ENCODE measurements around the gene PLOD2. TPM values are rescaled to one million over a fixed set of nuclear protein-coding genes. Genes with fewer than 3 reads are reported as not detected.
A peak's percentile ranks its signal among the peaks of the same experiment; 100 is the strongest.

Gene PLOD2
- total and polyA plus RNA-seq, 2 of the 4 experiments (the other 2 are of a cell fraction): 84.0 to 117 TPM

GRCh38 chr3:146162561-146162960 is 1.6 kb upstream of the PLOD2 start:
- no TSS peak for BruUV-seq (replicated peaks)
- H3K27ac ChIP-seq (ENCODE audit: insufficient read depth, low read length): peak overlapping the region; percentile 39; the same call in 1 of the 2 replicates
- dilution Hi-C loops (cut with HindIII; ENCODE audit: low sequenced_read_pairs, unreplicated experiment): no loop called here

More at GRCh38 chr3:146162561-146162960, 1.6 kb upstream of the PLOD2 start:
- Histone ChIP-seq H2BK5ac (ENCODE audit: low read depth, low read length, poor library complexity, severe bottlenecking) (peak overlapping the region; percentile 75), H2BK20ac (ENCODE audit: low read depth, low read length) (peak overlapping the region; percentile 30; the same call in 1 of the 2 replicates), H4K20me1 (ENCODE audit: insufficient read depth, low read length) (peaks cover 3% of the 10 kb centered on the region; the same call in 1 of the 2 replicates), H3K9me3 (ENCODE audit: control insufficient read depth, insufficient read depth, low read length) (no peaks in the 10 kb centered on the region), H3K4me2 (ENCODE audit: low read depth, low read length) (peak overlapping the region; percentile 6; the same call in 1 of the 2 replicates), H3K79me1 (ENCODE audit: low read depth in 1 of 2, low read length in 2 of 2) (peaks cover 3 to 23% of the 10 kb centered on the region in 2 experiments; a peak in 3 of 4 replicates), H3K4me1 (ENCODE audit: control insufficient read depth, insufficient read depth, low read length) (peaks cover 18% of the 10 kb centered on the region), H3K56ac (ENCODE audit: extremely low read depth, insufficient read depth, low read length) (no peak overlapping the region), H2AK9ac (replicated peaks; ENCODE audit: low read depth, low read length, poor library complexity) (no peak overlapping the region), H3K9me1 (ENCODE audit: insufficient read depth, low read length) (peaks cover 12% of the 10 kb centered on the region), H3K4me3 (ENCODE audit: insufficient read depth, low read depth, low read length) (no peak overlapping the region), H3K36me3 (ENCODE audit: control insufficient read depth, insufficient read depth, low read length) (no peaks in the 10 kb centered on the region), H2BK15ac (ENCODE audit: low read depth, low read length) (peak overlapping the region; percentile 49; the same call in 2 of the 3 replicates), H3K27me3 (ENCODE audit: control insufficient read depth, insufficient read depth, low read length) (no peaks in the 10 kb centered on the region), H3K9ac (ENCODE audit: low read depth, low read length) (no peak overlapping the region; the same call in 1 of the 2 replicates), H4K91ac (ENCODE audit: insufficient read depth, low read depth, low read length) (peak overlapping the region; percentile 69), H4K5ac (ENCODE audit: low read depth, low read length) (peak overlapping the region; percentile 62; the same call in 1 of the 2 replicates), H3K23ac (ENCODE audit: low read depth, low read length) (peak overlapping the region; percentile 90), H2AFZ (replicated peaks; ENCODE audit: low read length, poor library complexity) (peak overlapping the region; percentile 27), H3K14ac (replicated peaks; ENCODE audit: low read depth, low read length) (peak overlapping the region; percentile 64; the same call in 1 of the 2 replicates), H2BK120ac (ENCODE audit: low read depth, low read length) (peak overlapping the region; percentile 89), H3K18ac (ENCODE audit: low read depth, low read length) (peak overlapping the region; percentile 22; the same call in 1 of the 2 replicates), H3K4ac (ENCODE audit: low read depth, low read length) (peak overlapping the region; percentile 91), H2AK5ac (ENCODE audit: low read depth, low read length) (peak overlapping the region; percentile 88; the same call in 1 of the 2 replicates), H4K8ac (ENCODE audit: low read depth in 2 of 2, low read length in 2 of 2) (peak overlapping the region; percentile 49 to 97)
- ChIA-PET POLR2A (ENCODE audit: unreplicated experiment) (interaction anchor here (2.8 kb wide), 1 partner anchor 98 kb away, joined by 9 read pairs; no protein-coding TSS in a partner anchor), CTCF (no interaction called here)
- in situ Hi-C loops (cut with MboI; ENCODE audit: low sequenced_read_pairs): loop anchor here (5.0 kb wide), 1 partner anchor 95 kb away; no protein-coding TSS in a partner anchor
- intact Hi-C loops (cut with micrococcal nuclease): loop anchor here (5.0 kb wide), 1 partner anchor 35 kb away; no protein-coding TSS in a partner anchor
- WGBS, 2 experiments (ENCODE audit: extremely low coverage in 2 of 2, insufficient read length in 1 of 2): no CpG with 5 or more reads among the region's 2 CpGs
- ATAC-seq (ENCODE audit: low read depth) (no peak), DNase-seq (no peak)
- TF ChIP-seq CHD1 (IDR thresholded peaks at IDR 0.05; ENCODE audit: low read depth, low read length) (no peak), MAFK (IDR thresholded peaks at IDR 0.05; ENCODE audit: low read depth, low read length) (no peak), FOS (IDR thresholded peaks at IDR 0.05; ENCODE audit: low read depth, low read length) (no peak), SMC3 (IDR thresholded peaks at IDR 0.05; ENCODE audit: low read depth, low read length) (no peak), RFX5 (IDR thresholded peaks at IDR 0.05; ENCODE audit: low read depth, low read length) (no peak), NFE2L2 (IDR thresholded peaks at IDR 0.05; ENCODE audit: low read depth, low read length) (no peak), POLR2A (IDR thresholded peaks at IDR 0.05; ENCODE audit: low read depth, low read length) (no peak), RAD21 (IDR thresholded peaks at IDR 0.05; ENCODE audit: low read length) (no peak), MXI1 (IDR thresholded peaks at IDR 0.05; ENCODE audit: borderline replicate concordance, low read depth, low read length) (no peak), MAZ (IDR thresholded peaks at IDR 0.05; ENCODE audit: borderline replicate concordance, low read depth, low read length) (no peak), BHLHE40 (IDR thresholded peaks at IDR 0.05; ENCODE audit: low read depth, low read length) (no peak), CEBPB (IDR thresholded peaks at IDR 0.05; ENCODE audit: low read depth, low read length) (no peak)
- TF ChIP-seq, protein P1, sequence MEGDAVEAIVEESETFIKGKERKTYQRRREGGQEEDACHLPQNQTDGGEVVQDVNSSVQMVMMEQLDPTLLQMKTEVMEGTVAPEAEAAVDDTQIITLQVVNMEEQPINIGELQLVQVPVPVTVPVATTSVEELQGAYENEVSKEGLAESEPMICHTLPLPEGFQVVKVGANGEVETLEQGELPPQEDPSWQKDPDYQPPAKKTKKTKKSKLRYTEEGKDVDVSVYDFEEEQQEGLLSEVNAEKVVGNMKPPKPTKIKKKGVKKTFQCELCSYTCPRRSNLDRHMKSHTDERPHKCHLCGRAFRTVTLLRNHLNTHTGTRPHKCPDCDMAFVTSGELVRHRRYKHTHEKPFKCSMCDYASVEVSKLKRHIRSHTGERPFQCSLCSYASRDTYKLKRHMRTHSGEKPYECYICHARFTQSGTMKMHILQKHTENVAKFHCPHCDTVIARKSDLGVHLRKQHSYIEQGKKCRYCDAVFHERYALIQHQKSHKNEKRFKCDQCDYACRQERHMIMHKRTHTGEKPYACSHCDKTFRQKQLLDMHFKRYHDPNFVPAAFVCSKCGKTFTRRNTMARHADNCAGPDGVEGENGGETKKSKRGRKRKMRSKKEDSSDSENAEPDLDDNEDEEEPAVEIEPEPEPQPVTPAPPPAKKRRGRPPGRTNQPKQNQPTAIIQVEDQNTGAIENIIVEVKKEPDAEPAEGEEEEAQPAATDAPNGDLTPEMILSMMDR (conservative IDR thresholded peaks at IDR 0.05; ENCODE audit: low read depth, low read length): no peak
- TF ChIP-seq, protein P2, sequence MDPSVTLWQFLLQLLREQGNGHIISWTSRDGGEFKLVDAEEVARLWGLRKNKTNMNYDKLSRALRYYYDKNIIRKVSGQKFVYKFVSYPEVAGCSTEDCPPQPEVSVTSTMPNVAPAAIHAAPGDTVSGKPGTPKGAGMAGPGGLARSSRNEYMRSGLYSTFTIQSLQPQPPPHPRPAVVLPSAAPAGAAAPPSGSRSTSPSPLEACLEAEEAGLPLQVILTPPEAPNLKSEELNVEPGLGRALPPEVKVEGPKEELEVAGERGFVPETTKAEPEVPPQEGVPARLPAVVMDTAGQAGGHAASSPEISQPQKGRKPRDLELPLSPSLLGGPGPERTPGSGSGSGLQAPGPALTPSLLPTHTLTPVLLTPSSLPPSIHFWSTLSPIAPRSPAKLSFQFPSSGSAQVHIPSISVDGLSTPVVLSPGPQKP (IDR thresholded peaks at IDR 0.05; ENCODE audit: borderline replicate concordance, low read depth, low read length): no peak

All from IMR-90 (cell line).